ENCODE data around the gene ZNF8. TPM values are rescaled to one million over a fixed set of nuclear protein-coding genes. Genes with fewer than 3 reads are reported as not detected.

Gene ZNF8
- total RNA-seq, 1 donor from 2014 or later, result 2.4 TPM

DNA sequence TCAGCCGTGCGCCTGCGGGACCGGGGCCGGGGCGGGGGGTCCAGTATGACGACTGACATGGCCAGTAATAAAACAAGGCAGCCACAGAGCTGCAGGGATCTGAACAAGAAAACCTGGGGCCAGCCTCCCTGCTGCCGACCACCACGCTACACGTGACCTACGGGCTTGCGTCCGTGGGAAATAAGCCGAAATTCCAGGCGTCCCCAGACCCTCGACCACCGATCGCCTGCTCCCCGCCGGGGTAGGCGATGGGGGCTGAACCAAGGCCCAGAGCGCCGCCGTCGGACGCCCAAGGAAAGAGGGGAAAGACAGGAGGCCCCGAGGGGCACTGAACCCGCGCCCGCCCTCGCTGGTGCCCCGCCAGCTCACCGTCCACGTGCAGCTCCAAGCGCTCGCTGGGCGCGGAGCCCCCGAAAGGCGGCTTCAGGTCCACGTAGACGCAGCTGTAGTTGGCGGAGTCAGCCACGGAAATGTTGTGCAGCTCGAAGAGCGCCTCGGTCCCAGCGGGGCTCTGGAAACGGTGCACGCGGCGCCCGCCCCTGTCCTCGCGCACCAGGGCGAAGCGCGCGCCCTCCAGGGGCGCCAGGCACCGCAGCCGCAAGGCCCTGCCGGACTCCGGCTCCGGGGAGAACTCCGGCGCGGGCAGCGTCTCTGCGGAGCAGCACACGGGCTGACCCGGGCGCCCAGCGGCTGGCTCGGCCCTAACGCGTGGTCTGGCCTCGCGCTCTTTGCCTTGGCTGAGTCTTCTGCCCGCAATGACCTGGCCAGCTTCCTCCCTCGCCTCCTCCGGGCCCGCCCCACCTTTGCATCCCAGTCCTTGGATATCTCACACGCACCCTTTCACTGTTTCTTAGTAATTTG, 71.5 kb downstream of the ZNF8 start:
- H3K4me3 ChIP-seq (ENCODE audit: low read depth, low read length), result no peak overlapping the region
- no peak for DNase-seq (ENCODE audit: low read depth)
- FAIRE-seq, result no peak
- H3K36me3 ChIP-seq (ENCODE audit: control insufficient read depth, insufficient read depth, low read length), result no peaks in the 10 kb centered on the region
- TF ChIP-seq, protein P1, sequence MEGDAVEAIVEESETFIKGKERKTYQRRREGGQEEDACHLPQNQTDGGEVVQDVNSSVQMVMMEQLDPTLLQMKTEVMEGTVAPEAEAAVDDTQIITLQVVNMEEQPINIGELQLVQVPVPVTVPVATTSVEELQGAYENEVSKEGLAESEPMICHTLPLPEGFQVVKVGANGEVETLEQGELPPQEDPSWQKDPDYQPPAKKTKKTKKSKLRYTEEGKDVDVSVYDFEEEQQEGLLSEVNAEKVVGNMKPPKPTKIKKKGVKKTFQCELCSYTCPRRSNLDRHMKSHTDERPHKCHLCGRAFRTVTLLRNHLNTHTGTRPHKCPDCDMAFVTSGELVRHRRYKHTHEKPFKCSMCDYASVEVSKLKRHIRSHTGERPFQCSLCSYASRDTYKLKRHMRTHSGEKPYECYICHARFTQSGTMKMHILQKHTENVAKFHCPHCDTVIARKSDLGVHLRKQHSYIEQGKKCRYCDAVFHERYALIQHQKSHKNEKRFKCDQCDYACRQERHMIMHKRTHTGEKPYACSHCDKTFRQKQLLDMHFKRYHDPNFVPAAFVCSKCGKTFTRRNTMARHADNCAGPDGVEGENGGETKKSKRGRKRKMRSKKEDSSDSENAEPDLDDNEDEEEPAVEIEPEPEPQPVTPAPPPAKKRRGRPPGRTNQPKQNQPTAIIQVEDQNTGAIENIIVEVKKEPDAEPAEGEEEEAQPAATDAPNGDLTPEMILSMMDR (IDR thresholded peaks at IDR 0.05; ENCODE audit: insufficient read depth, low read length, severe bottlenecking), result no peak
- peaks cover 6% of the 10 kb centered on the region for H3K27me3 ChIP-seq (ENCODE audit: control insufficient read depth, insufficient read depth, low read length)

DNA sequence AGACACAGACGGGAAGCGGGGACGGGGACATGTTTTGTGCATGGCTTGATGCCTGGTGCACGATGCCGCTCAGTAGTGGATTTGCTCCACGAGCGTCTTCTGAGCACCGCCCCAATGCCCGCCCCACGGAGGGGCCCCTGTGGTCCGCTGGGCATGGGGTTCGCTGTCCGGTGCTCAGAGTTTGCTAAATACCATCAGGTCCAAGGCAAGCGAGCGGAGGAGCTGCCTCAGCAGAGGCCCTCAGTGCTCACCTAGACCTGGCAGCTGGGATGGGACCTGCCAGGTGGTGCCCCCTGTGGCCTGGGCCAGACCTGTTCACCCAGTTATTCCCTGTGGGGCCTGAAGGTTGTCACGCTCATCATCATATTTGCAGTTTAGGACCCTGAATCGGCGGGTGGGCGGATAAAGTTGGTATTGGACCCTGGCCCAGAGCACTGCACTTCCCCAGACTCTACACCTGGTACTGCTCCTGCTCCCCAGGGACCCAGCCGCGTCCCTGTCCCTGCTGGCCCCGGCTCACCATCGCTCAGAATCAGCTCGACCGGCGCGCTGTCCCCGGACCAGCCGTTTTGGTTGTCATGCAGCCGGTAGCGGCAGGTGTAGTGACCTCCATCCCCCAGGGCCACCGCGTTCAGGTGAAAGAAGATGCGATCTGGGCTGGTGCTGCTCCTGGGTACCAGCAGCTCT, 72.3 kb downstream of the ZNF8 start:
- FAIRE-seq, result no peak
- TF ChIP-seq, protein P1 (IDR thresholded peaks at IDR 0.05; ENCODE audit: insufficient read depth, low read length, severe bottlenecking), result no peak
- Histone ChIP-seq H3K4me3 (ENCODE audit: low read depth, low read length) (no peak overlapping the region), H3K27me3 (ENCODE audit: control insufficient read depth, insufficient read depth, low read length) (peaks cover 8% of the 10 kb centered on the region), H3K36me3 (ENCODE audit: control insufficient read depth, insufficient read depth, low read length) (no peaks in the 10 kb centered on the region)
- DNase-seq (ENCODE audit: low read depth), result no peak

DNA sequence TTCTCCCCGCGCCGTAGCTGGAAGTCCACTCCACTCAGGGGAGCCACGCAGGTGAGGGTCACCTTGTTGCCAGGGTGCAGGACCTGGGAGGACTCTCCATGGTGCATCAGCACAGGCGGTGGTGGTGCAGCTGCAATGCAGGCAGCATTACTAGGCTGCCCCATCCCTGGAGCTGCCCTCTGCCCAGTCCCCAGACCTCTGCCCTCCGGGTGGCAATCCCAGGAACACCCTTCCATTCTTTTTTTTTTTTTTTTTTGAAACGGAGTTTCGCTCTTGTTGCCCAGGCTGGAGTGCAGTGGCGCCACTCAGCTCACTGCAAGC, 72.8 kb downstream of the ZNF8 start:
- H3K36me3 ChIP-seq (ENCODE audit: control insufficient read depth, insufficient read depth, low read length), result no peaks in the 10 kb centered on the region
- FAIRE-seq (no peak), DNase-seq (ENCODE audit: low read depth) (no peak)
- H3K27me3 ChIP-seq (ENCODE audit: control insufficient read depth, insufficient read depth, low read length), result peaks cover 10% of the 10 kb centered on the region
- TF ChIP-seq, protein P1 (IDR thresholded peaks at IDR 0.05; ENCODE audit: insufficient read depth, low read length, severe bottlenecking), result no peak
- no peak overlapping the region for H3K4me3 ChIP-seq (ENCODE audit: low read depth, low read length)

DNA sequence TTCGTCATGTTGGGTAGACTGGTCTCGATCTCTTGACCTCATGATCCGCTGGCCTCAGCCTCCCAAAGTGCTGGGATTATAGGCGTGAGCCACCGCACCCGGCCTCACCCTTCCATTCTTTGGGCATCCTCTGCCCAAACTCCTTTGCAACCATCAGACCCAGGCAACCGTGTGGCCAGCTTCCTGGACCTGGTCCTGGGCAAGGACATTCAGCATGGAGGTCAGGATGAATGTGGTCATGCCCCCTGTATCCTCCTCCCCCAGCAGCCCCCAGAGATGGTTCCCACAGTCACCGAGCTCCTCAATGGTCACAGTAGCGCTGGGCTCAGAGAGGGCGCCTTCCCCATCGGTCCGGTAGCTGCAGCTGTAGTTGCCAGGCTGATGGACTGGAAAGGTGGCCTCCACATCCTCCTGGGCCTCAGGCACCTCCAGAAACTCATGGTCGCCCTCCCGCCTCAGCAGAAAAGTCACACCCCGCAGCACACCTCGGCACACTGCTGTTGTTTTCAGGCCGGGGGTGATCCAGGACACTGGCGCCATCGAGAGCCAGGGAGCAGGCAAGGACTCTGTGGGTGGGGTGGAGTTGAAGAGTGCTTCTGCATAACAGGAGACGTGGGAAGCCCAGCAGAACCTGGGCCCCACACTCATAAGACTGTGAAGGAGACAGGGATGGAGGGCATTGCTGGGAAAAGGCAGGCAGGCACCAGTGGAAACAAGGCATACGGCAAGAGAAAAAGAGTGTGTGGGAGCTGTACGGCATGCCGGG, 73.4 kb downstream of the ZNF8 start:
- H3K27me3 ChIP-seq (ENCODE audit: control insufficient read depth, insufficient read depth, low read length), result peaks cover 9% of the 10 kb centered on the region
- H3K4me3 ChIP-seq (ENCODE audit: low read depth, low read length), result no peak overlapping the region
- FAIRE-seq, result no peak
- no peaks in the 10 kb centered on the region for H3K36me3 ChIP-seq (ENCODE audit: control insufficient read depth, insufficient read depth, low read length)
- TF ChIP-seq, protein P1 (IDR thresholded peaks at IDR 0.05; ENCODE audit: insufficient read depth, low read length, severe bottlenecking), result no peak
- DNase-seq (ENCODE audit: low read depth), result no peak

Other genes with a start within 250 kb of the ZNF8 start
- under 0.01 TPM in 1 of 2 replicates, not detected in the other for gene ZSCAN1, start 244.9 kb upstream of the ZNF8 start, total RNA-seq
- 1.6 and 3.7 TPM in 2 replicates for gene ZNF135, start 219.7 kb upstream of the ZNF8 start, total RNA-seq
- 16.6 and 40.8 TPM in 2 replicates for gene ZSCAN18, start 180.7 kb upstream of the ZNF8 start, total RNA-seq
- gene ZNF329, start 128.2 kb upstream of the ZNF8 start, total RNA-seq, result 14.1 and 14.5 TPM in 2 replicates
- gene ZNF274, start 95.9 kb upstream of the ZNF8 start, total RNA-seq, result 28.2 and 36.5 TPM in 2 replicates
- 55.8 and 65.8 TPM in 2 replicates for gene ZNF544, start 50.0 kb upstream of the ZNF8 start, total RNA-seq
- gene ERVK3-1, start 26.4 kb downstream of the ZNF8 start, total RNA-seq, result 50.7 and 59.2 TPM in 2 replicates
- 1.8 and 2.2 TPM in 2 replicates for gene ZSCAN22, start 48.0 kb downstream of the ZNF8 start, total RNA-seq
- 2.1 and 4.7 TPM in 2 replicates for gene A1BG, start 74.5 kb downstream of the ZNF8 start, total RNA-seq
- gene ZNF497, start 83.8 kb downstream of the ZNF8 start, total RNA-seq, result 0.53 and 2.2 TPM in 2 replicates
- gene ZNF837, start 102.1 kb downstream of the ZNF8 start, total RNA-seq, result 2.4 and 2.6 TPM in 2 replicates
- gene RPS5, start 108.3 kb downstream of the ZNF8 start, total RNA-seq, result 3,518 and 4,823 TPM in 2 replicates
- gene RNF225, start 116.7 kb downstream of the ZNF8 start, total RNA-seq, result 0.79 and 1.9 TPM in 2 replicates
- gene ZNF584, start 129.7 kb downstream of the ZNF8 start, total RNA-seq, result 8.2 and 9.7 TPM in 2 replicates
- 5.5 and 5.8 TPM in 2 replicates for gene ZNF132, start 161.2 kb downstream of the ZNF8 start, total RNA-seq
- 8.8 and 10.8 TPM in 2 replicates for gene ZNF324B, start 172.7 kb downstream of the ZNF8 start, total RNA-seq
- gene ZNF324, start 188.1 kb downstream of the ZNF8 start, total RNA-seq, result 9.7 and 10.5 TPM in 2 replicates
- 2.4 and 3.7 TPM in 2 replicates for gene ZNF446, start 197.4 kb downstream of the ZNF8 start, total RNA-seq
- gene SLC27A5, start 233.0 kb downstream of the ZNF8 start, total RNA-seq, result 11.1 and 28.8 TPM in 2 replicates
- gene ZBTB45, start 240.9 kb downstream of the ZNF8 start, total RNA-seq, result 3.4 and 5.1 TPM in 2 replicates

All from bronchial epithelial cell (primary cell).